ENCODE results near the gene KCTD2. TPM values are rescaled to one million over a fixed set of nuclear protein-coding genes. Genes with fewer than 3 reads are reported as not detected.

KCTD2 gene
- total and polyA plus RNA-seq, 9 of the 15 experiments (the other 6 are each of a cell fraction or from before 2014, with no cell fraction given): 1.7 to 32.9 (median 15.8) TPM

DNA sequence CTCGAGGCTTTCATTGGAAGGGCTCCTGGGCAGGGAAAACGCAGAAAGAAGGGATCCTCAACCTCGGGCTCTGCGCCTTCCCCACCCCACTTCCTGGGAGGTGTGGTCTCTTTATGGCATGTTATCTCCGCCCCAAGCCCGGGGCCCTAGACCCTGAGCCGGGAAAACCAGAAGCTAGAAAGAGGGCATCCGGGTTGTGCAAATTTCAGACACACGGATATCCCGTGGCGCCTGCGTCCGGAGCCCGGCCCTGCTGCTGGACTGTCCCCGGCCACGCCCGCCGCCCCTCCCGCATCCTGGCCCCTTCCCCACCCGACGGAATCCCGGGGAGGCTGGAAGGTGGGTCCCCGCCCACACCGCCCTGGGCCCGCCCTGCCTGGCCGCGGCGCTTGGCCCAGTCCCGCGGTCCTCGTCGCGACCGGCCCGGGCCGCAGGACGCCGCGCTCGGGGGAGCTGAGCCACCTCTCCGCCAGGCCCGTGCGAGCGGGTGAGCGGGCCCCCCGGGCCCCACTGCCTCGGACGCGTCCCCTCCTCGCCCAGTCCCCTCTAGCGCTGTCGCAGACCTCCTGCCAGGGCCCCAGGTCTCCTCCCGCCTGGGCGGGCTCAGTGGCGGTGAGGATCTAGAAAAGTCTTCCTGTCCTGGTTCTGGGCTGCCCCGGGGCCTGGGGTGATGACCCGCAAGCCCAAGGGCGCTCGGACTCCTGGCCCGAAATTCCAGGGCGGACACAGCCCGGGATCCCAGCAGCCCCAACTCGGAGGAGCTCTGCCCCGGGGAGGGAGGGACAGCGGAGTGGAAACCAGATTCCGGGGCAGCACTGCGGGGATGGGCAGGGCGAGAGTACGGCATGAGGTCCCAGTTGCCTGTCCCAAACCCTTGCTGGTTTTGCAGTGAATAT, 40.8 kb downstream of the KCTD2 start, which contains the start of gene SLC16A5 (continued):
- no peak for TF ChIP-seq XRCC5 (IDR thresholded peaks at IDR 0.05; ENCODE audit: low read depth, low read length)
- no peak for TF ChIP-seq RFX7 (CRISPR knock-in tag; IDR thresholded peaks at IDR 0.05)
- TF ChIP-seq MEF2D (tag; conservative IDR thresholded peaks at IDR 0.05; ENCODE audit: low read depth): no peak
- 0 out of 2 replicates have a peak, but pooled peaks have one; percentile 7 for TF ChIP-seq ZBTB17 (CRISPR knock-in tag; IDR thresholded peaks at IDR 0.05)
- no peak for TF ChIP-seq STAT5A (IDR thresholded peaks at IDR 0.05; ENCODE audit: borderline replicate concordance, low read length)
- TF ChIP-seq, protein P1, sequence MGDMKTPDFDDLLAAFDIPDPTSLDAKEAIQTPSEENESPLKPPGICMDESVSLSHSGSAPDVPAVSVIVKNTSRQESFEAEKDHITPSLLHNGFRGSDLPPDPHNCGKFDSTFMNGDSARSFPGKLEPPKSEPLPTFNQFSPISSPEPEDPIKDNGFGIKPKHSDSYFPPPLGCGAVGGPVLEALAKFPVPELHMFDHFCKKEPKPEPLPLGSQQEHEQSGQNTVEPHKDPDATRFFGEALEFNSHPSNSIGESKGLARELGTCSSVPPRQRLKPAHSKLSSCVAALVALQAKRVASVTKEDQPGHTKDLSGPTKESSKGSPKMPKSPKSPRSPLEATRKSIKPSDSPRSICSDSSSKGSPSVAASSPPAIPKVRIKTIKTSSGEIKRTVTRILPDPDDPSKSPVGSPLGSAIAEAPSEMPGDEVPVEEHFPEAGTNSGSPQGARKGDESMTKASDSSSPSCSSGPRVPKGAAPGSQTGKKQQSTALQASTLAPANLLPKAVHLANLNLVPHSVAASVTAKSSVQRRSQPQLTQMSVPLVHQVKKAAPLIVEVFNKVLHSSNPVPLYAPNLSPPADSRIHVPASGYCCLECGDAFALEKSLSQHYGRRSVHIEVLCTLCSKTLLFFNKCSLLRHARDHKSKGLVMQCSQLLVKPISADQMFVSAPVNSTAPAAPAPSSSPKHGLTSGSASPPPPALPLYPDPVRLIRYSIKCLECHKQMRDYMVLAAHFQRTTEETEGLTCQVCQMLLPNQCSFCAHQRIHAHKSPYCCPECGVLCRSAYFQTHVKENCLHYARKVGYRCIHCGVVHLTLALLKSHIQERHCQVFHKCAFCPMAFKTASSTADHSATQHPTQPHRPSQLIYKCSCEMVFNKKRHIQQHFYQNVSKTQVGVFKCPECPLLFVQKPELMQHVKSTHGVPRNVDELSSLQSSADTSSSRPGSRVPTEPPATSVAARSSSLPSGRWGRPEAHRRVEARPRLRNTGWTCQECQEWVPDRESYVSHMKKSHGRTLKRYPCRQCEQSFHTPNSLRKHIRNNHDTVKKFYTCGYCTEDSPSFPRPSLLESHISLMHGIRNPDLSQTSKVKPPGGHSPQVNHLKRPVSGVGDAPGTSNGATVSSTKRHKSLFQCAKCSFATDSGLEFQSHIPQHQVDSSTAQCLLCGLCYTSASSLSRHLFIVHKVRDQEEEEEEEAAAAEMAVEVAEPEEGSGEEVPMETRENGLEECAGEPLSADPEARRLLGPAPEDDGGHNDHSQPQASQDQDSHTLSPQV (IDR thresholded peaks at IDR 0.05): peak; percentile 56; the same call in 1 of the 2 replicates
- TF ChIP-seq RBM22 (IDR thresholded peaks at IDR 0.05; ENCODE audit: low read depth, low read length, poor library complexity, severe bottlenecking): no peak
- TF ChIP-seq, protein P2, sequence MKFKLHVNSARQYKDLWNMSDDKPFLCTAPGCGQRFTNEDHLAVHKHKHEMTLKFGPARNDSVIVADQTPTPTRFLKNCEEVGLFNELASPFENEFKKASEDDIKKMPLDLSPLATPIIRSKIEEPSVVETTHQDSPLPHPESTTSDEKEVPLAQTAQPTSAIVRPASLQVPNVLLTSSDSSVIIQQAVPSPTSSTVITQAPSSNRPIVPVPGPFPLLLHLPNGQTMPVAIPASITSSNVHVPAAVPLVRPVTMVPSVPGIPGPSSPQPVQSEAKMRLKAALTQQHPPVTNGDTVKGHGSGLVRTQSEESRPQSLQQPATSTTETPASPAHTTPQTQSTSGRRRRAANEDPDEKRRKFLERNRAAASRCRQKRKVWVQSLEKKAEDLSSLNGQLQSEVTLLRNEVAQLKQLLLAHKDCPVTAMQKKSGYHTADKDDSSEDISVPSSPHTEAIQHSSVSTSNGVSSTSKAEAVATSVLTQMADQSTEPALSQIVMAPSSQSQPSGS (CRISPR knock-in tag; IDR thresholded peaks at IDR 0.05): no peak
- peak; percentile 16; the same call in 1 of the 2 replicates for TF ChIP-seq ETV5 (CRISPR knock-in tag; IDR thresholded peaks at IDR 0.05; ENCODE audit: low read depth)
- TF ChIP-seq GTF2E2 (tag; IDR thresholded peaks at IDR 0.05): no peak
- no peak for TF ChIP-seq EGR1 (conservative IDR thresholded peaks at IDR 0.05)
- TF ChIP-seq SLC30A9 (CRISPR knock-in tag; IDR thresholded peaks at IDR 0.05): no peak
- no peak for TF ChIP-seq LEF1 (IDR thresholded peaks at IDR 0.05)
- TF ChIP-seq WHSC1 (IDR thresholded peaks at IDR 0.05; ENCODE audit: low read length): no peak
- TF ChIP-seq MYC (IDR thresholded peaks at IDR 0.05; ENCODE audit: low read depth, low read length): peak; percentile 57
- no peak for TF ChIP-seq MYC (CRISPR knock-in tag; IDR thresholded peaks at IDR 0.05; ENCODE audit: borderline replicate concordance, low read depth)
- no peak for TF ChIP-seq CBFA2T2 (conservative IDR thresholded peaks at IDR 0.05)
- TF ChIP-seq, protein P3, sequence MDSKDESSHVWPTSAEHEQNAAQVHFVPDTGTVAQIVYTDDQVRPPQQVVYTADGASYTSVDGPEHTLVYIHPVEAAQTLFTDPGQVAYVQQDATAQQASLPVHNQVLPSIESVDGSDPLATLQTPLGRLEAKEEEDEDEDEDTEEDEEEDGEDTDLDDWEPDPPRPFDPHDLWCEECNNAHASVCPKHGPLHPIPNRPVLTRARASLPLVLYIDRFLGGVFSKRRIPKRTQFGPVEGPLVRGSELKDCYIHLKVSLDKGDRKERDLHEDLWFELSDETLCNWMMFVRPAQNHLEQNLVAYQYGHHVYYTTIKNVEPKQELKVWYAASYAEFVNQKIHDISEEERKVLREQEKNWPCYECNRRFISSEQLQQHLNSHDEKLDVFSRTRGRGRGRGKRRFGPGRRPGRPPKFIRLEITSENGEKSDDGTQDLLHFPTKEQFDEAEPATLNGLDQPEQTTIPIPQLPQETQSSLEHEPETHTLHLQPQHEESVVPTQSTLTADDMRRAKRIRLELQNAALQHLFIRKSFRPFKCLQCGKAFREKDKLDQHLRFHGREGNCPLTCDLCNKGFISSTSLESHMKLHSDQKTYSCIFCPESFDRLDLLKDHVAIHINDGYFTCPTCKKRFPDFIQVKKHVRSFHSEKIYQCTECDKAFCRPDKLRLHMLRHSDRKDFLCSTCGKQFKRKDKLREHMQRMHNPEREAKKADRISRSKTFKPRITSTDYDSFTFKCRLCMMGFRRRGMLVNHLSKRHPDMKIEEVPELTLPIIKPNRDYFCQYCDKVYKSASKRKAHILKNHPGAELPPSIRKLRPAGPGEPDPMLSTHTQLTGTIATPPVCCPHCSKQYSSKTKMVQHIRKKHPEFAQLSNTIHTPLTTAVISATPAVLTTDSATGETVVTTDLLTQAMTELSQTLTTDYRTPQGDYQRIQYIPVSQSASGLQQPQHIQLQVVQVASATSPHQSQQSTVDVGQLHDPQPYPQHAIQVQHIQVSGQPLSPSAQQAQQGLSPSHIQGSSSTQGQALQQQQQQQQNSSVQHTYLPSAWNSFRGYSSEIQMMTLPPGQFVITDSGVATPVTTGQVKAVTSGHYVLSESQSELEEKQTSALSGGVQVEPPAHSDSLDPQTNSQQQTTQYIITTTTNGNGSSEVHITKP (IDR thresholded peaks at IDR 0.05; ENCODE audit: partially characterized antibody): no peak
- TF ChIP-seq EP300 (IDR thresholded peaks at IDR 0.05; ENCODE audit: low read length): no peak; the same call in 1 of the 2 replicates
- TF ChIP-seq FOXJ3 (CRISPR knock-in tag; IDR thresholded peaks at IDR 0.05): no peak
